Medulla oblongata (tissue), 1 donor: ENCODE data around the gene SNRK.
A peak's percentile ranks its signal among the peaks of the same experiment; 100 is the strongest.

ENCODE experiments used
- DNase-seq: peaks from one replicate; pipeline ENCODE4 v3.0.0-alpha.2; 2015; ENCODE audit errors: extremely low spot score

Gene SNRK

GRCh38 chr3:43307649-43308048, 21.3 kb downstream of the SNRK start:
- no peak for DNase-seq

DNA sequence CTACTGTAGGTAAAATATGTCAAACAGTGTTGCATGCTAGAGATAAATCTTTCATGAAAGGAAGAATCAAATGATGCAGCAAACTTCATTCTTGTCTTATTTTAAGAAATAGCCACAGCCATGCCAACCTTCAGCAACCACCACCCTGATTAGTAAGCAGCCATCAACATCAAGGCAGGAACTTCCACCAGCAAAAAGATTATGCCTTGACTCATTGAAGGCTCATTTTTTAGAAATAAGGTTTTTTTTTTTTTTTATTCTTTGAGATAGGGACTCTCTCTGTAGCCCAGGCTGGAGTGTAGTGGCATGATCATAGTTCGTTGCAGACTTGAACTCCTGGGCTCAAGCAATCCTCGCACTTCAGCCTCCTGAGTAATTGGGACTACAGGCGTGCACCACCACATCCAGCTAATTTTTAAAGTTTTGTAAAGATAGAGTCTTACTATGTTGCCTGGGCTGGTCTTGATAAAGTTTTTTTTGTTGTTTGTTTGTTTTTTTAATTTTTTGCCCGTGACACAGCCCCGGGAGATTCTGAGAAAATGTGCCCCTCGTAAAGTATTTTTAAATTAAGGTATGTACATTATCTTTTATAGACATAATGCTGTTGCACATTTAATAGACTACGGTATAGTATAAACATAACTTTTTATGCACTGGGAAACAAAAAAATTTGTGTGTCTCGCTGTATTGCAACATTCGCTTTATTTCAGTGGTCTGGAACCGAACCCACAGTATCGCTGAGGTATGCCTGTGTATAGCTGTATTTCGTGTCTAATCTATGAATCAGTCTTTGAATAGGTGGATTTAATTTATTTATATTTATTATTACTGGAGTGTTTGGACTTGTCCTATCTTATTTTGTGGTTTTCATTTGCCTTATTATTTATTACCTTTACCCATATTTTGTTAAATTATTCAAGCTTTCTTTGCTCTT, 23.3 kb downstream of the SNRK start:
- DNase-seq = no peak

DNA sequence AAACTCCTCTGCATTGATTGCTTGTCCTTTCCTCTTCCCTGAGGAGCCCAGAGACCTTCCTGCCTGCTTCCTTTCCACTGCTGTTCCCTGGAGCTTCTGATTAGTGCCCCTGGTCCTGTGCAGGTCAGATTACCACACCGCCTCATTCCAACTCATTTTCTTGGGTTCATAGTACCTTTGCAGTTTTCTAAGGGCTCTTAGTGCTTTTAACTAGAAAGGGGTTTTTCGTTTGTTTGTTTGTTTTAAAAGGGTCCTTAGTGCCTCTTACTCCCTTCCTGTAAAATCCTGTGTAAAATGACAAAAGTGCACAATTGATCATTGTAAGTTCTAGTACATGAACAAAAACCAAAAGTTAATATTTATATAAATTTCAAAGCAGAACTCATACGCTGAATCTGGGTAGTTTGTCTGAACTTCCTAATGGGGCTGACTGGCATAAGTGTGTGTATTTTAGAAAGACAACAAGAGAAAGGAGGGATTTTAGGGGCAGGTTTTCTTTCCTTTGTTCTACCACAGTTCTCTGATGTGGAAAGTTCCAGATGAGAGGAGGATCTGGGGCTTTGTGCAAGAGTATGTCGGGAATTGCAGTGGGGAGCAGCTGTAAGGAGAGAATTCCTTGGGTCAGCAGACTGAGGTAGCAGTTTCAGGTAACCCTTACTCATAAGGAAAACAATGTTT, 30.6 kb downstream of the SNRK start:
- no peak for DNase-seq

DNA sequence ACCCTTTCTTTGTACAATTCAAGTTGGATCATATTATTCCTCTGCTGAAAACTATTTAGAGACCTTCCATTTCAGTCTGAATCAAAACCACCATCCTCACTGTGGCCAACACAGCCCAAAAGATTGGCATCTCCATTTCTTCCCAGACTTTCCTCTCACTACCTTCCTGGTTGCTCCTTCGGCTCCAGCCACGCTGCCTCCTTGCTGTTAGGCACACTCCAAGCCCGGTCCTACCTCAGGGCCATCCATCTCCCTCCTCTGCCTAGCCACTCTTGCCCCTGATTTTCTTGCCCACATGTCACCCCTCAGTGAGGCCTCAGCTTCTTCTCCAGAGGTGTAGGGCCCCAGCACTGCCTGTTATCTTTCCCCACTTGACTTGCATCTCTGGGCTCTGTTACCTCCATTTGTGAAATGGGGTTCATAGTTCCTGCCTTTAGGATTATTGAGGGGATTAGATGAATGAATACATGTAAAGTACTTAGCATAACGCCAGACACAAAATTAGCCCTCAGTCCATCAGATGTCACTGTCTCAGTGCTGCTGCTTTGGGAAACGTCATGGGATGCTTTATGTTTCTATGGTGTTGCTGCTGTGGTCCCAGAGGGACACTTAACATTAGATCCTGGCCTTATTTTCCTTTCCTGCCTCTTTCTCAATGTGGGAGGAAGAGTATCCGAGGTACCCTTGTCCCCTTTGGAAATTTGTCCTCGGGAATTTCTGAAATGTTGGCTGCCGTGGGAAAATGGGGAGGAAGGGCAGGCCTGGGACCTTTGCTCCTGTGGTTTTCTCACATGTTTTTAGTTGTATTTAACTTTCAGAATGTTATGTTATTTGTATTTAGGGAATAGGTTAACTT, 31.3 kb downstream of the SNRK start:
- DNase-seq = no peak

- DNase-seq = no peak
These were observed 33.0 kb downstream of the SNRK start for GRCh38 chr3:43319376-43319775.

GRCh38 chr3:43319794-43320193, 33.5 kb downstream of the SNRK start:
- no peak for DNase-seq

GRCh38 chr3:43320288-43320687, 33.9 kb downstream of the SNRK start:
- DNase-seq = no peak

DNA sequence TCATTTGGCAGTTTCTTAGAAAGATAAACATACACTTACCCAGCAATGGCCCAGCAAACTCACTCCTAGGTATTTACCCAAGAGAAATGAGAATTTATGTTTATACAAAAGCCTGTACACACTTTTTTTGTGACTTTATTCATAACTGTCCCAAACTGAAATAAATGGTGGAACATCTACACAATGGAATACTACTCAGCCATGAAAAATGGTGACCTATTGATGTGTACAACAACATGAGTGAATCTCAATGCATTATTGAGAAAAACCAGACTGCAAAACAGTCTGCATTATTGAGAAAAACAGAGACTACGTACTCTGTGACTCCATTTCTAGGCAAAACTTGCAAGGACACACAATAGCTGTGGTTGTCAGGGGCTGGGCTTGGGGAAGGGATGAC, 37.2 kb downstream of the SNRK start:
- no peak for DNase-seq

DNA sequence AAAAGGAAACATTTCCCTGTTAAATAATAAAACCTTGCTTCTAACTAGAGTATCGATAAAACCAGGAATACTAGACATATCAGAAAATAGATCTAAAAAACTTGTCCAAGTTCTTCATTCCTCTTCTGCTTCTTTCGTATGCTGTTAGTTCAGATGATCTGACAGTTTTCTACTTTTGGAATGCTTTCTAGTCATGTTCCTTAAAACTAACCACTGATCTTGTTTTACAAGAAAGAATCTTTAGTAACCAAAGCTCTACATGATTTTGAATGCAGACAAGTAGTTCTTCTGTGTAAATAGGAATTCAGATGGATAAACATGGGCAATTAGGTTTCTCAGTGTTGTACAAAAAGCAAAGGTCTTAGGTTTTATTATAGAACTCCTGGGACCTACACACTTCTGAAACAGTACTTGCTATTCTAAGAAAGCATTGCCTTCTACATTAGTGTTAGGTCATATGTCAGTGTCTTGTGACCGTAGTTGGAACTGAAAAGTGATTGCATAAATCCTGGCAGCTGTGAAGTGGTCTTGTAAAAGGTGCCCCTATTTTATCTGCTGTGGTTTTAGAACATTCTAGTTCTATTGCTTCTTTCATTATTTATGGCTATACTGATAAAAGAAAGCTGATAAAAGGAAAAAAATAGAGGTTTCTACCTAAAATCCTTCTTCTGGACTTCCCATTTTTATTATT, 40.7 kb downstream of the SNRK start:
- peak; percentile 71 for DNase-seq

GRCh38 chr3:43327582-43327979, 41.2 kb downstream of the SNRK start:
- no peak for DNase-seq

DNA sequence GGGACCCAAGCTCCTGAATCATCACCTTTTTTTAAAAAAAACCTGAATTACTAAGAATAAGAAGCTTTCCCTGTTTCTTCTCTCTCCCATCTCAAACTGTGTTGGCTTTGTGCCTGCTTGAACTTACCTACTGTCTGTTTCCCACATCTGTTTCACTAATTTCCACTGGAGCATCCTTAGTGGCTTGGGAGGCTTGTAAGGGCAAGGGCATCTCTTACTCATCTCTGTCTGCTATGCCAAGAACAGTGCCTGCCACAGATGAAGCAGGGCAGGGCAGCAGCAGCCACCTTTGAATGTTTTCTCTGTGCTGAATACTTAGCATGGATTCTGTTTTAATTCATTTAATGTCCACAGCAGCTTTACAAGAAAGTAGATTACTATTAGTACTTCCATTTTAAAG, 42.3 kb downstream of the SNRK start:
- no peak for DNase-seq

- no peak for DNase-seq
These were observed 44.6 kb downstream of the SNRK start for GRCh38 chr3:43330981-43331380.

DNA sequence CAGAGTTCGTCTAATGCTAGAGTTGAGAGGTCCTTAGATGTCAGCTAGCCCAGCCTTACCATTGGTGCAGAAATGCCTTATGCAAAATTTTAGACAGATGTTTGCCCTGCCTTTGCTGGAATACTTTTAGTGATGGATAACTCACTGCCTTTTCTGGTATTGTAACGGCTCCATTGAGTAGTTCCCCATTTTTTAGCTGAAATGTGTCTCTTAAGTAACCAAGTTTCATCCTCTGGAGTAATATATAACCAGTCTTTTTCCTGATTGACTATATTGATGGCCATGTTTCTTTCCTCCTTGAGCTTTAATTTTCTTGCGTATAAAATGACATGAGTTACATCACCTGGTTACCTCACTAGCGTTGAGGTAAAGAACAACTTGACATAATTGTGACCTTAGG, 45.0 kb downstream of the SNRK start:
- no peak for DNase-seq

DNA sequence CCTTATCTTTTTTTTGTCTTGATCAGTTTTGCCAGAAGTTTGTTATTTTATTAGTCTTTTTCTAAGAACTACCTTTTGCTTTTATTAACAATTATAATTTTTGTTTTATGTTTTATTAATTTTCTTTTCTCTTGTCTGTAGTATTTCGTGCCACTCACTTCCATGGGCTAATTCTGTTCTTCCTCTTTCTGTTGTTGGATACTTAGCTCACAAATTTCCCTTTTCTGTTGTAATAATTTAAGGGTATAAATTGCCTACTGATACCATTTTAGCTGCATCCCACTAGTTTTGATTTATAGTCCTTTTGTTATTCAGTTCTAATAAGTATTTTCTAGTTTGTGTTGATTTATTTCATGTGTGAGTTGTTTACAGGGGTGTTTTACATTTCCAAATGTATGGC, 48.6 kb downstream of the SNRK start:
- no peak for DNase-seq

- DNase-seq = no peak
These were observed 49.5 kb downstream of the SNRK start for GRCh38 chr3:43335799-43336198.

DNA sequence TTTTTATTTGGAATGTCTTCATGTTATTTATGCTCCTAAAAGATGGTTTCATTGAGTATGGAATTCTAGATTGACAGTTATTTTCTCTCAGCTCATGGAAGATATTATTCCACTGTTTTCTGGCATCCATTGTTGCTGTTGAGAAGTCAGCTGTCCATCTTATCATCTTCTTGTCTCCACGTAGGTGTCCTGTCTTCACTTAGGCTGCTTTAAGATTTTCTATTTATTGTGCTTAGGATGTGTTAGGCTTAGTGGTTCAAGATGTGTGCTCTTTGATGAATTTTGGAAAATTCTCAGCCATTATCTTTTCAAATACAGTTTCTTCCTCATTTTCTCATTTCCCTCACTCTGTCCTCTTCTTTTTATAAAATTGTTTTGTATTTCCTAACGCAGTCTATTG, 52.0 kb downstream of the SNRK start:
- DNase-seq = no peak

DNA sequence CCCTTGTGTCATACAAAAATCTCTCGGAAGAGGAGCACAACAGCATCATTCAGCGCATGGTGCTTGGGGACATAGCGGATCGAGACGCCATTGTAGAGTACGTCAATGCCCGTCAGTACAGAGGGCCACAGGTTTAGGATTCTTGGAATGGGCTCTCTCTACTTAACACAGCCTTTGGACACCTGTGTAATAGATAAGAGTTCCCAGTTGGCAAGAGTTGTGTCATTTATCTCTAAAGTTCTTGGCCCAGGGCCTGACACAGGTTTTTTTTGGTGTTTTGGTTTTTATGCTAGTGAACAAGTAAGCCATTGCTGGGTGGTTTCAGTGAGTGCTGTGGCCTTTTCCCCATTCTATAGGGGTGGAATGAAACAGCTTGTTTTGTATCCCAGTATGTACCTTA, 54.1 kb downstream of the SNRK start:
- no peak for DNase-seq

- no peak for DNase-seq
These were observed 55.4 kb downstream of the SNRK start for GRCh38 chr3:43341788-43342187.

GRCh38 chr3:43343185-43343584, 56.8 kb downstream of the SNRK start:
- DNase-seq = no peak

DNA sequence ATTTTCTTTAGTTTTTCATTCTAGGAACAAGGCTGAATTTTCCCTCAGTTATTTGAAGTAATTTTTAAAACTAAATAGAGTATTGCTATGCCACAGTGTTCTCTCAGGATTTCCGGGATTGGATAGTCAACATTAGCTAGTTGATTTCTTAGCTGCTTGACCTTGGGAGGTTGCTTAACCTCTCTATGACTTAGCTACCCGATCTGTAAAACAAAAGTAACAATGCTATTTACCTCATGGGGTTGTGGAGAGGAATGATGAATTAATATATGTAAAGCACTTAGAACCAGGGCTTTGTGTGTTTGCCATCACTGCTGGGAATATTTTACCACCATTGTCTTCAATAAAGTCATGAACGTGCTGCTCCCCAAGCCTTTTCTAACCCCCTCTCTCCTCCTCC, 57.5 kb downstream of the SNRK start:
- no peak for DNase-seq

DNA sequence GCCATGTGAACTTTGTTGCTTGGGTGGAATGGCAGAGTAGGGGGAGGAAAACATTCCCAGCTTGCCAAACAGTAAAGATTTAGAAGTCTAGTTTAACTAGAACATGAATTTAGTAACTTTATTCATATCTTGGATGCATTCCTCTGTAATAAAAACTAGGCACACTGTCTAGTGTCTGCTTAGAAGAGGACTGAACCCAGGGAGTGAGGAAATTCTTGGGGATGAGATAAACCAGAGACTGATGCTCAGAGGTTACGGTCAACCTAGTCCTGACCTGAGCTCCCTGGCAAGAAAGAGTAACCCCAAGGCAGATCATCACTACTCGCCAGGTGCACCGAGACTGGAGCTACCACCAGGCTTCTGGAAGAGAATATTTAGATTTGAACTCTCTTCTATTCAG, 58.2 kb downstream of the SNRK start:
- DNase-seq = no peak

- no peak for DNase-seq
These were observed 58.9 kb downstream of the SNRK start for GRCh38 chr3:43345246-43345645.
